ENCODE data around the gene RPH3AL. TPM values are rescaled to one million over a fixed set of nuclear protein-coding genes. Genes with fewer than 3 reads are reported as not detected.

Gene RPH3AL
- total RNA-seq, 1 donor from 2014 or later, result 40.5 TPM

DNA sequence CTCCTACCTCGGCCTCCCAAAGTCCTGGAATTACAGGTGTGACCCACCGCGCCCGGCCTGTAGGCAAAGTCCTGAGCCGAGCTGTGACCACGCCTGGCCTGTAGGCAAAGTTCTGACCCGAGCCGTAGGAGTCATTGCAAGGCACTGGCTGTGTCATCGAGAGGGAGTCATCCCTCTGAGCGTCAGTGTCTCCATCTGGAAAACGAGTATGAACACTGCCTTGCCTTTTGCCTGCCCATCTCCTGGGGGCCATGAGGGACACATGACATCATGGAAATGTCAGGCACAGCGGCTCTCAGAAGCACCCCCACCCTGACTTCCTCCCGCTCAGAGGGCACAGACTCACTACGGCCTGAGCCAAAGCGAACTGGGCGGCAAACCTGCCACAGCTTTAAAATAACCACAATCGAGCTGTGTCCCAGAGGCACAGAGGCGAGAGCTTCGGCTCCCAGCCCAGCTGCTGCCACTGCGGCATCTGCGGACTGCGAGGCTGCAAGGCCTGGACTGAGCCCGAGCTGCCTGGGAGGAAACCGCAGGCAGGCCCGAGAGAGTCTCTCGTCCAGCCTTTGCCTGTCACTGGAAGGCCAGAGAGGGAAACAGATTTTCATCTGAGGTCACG is 50.8 kb downstream of the RPH3AL start:
- DNase-seq (ENCODE audit: low read depth), result no peak

DNA sequence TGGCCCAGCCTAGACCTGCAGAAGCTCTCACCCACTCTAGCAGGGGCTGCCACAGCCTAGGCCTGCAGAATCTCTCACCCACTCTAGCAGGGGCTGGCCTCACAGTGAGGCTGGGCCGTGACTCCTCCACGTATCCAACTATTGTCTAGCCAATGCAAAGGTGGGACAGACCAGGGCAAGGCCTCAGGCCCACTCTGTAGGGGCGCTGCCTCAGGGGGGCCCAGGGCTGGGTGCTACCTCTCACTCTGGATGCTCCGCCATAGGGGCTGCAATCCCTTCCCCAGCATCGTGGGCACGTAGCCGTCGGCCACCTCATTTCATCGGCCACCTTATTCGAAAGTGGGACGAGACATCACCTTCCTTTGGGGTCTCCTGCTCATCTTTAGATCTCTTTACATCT is 51.7 kb downstream of the RPH3AL start:
- no peak for DNase-seq (ENCODE audit: low read depth)

DNA sequence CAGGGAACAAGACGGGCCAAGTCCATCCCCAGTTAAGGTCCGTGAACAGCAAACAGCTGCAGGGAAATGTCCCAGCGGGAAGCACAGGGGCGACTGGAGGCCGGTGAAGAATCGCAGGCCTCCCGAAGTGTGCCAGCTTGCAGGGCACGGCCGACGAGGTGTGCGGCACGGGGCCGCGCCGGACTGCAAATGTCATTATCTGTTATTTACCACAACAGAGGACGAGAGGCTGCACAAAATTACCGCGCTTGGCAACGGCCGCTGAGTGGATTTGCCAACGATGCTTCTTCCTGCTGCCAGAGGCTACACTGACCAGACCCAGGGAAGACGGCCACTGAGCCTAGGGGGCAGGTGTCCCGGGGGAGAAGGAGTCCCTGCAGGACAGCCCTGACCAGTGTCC is 53.1 kb downstream of the RPH3AL start:
- DNase-seq (ENCODE audit: low read depth), result no peak

DNA sequence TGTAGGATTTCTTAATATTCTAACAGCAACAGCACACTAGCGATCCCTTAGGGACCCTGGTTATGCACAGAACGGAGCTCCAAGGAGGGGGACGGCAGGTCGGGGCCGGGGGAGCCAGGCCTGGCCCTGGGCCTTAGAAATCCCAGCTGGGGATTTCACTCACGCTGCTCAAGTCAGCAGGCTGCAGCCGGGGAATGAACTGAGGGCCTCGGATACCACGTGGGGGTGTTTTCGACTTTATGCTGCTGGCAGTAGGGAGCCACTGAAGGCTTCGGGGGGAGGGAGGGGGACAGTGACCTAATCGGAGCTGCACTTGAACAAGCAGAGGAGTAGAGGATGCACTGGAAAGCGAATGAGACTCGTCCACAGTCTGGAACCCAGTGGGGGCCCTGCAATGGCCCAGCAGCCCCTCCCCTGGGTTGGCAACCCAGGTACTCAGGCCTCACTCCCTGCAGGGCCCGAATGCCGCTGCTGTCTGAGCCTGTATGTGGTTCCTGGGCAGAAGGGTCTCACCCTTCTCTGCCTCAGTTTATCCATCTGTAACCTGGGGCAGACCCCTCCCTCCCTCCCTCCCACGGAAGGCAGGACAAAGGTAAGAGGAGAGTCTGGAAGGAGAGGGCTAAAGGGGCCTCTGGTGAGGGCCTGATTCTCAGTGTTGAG is 53.7 kb downstream of the RPH3AL start:
- DNase-seq (ENCODE audit: low read depth), result no peak

DNA sequence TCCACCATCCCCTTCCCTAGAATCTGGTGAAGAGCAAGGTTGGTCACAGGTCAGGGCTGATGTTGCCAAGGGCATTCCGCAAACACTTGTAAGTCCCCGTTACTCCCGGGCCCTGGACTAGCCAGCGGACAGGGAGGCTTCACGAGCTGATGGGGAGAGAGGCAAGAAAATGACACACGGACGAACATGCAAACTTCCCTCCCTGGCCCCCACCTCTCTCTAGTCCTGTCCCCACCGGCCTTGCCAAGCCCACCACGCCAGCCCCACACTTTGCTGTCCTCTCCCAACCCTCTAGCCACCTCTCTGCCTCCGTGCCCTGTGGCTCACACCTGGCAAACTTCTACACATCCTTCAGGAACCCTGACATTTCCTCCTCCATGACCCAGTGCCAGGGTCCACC is 54.8 kb downstream of the RPH3AL start:
- DNase-seq (ENCODE audit: low read depth), result no peak

DNA sequence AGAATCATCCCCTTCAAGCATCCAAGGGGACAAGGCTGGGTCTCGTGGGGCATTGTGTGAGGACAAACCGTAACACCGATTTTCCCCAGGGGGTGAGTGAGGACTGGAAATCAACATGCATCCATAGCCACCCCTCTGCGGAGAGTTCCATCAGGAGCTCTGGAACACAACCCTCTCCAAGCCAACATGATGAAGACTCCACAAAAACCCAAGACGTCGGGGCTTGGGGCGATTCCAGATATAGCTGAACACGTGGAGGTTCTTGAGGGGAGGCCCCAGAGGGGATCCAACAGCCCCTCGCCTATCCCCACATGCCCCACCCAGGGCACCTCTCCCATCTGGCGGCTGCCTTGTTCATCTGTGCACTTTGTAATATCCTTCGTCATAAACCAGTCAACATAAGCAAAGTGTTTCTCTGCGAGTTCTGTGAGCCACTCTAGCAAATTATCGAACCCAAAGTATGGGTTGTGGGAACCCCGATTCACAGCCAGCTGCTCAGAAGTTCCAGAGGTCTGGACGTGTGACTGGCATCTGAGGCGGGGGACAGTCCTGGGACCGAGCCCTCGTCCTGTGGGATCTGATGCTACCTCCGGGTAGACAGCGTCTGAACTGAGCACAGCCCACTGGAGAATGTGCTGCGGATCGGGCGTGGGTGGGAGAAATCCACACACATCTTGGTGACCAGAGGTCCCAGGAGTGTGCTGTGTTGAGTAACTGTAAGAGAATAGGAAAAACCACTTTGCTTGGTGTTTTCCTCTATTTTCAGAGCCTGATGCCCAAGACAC is 55.5 kb downstream of the RPH3AL start:
- no peak for DNase-seq (ENCODE audit: low read depth)

DNA sequence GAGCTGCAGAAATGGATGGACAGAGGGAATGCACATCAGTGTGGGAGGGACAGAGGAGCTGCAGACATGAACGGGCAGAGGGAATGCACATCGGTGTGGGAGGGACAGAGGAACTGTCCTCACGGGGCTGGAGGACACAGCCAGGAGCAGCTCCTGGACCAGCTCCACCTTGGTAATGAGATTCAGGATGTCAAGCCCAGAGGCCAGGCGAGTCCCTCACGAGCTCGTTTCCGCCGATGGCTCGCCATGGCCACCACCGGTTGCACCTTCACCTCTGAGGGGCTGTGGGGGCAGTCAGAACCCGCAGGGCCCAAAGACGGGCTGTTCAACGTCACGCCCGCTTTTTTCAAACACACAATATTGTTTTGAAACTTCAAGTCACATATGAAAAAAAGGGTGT is 56.2 kb downstream of the RPH3AL start:
- DNase-seq (ENCODE audit: low read depth), result no peak

DNA sequence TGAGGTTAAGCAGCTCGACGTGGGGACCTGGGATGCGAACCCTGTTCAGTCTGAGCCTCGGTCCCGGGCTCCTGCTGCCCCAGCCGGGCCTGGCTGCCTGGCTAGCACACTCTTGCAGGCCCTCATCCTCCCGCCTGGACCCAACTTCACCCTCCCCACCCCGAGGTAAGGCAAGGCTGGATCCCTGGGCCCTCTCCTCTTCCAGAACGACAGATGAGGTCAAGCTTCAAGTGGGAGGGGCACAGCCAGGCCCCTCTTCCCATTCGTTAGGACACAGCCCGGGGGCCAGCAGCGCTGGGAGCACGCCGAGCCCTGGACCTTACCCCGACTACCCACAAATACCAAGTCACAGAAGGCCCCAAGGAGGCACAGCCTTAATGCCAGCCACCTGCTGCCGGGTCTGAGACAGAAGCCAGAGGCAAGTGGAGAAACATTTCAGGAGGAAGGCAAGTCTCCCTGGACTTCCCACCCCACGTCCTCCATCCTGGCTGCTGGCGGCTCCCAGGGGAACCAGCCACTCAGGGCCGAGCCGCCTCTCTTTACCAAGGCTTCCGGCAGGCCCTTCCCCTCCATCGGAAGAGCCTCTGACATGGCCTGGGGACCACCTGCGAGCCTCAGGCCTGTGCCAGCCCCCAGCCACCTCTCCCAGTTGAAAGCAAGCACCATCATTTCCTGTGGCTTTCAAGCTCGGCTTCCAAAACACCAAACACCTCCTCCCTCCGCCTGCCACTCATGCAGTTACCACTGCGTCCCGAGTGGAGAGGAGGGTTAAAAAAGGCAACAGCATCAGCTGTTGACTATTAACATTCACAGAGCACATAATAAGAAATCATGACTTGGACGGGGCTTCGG is 59.9 kb downstream of the RPH3AL start:
- no peak for DNase-seq (ENCODE audit: low read depth)

DNA sequence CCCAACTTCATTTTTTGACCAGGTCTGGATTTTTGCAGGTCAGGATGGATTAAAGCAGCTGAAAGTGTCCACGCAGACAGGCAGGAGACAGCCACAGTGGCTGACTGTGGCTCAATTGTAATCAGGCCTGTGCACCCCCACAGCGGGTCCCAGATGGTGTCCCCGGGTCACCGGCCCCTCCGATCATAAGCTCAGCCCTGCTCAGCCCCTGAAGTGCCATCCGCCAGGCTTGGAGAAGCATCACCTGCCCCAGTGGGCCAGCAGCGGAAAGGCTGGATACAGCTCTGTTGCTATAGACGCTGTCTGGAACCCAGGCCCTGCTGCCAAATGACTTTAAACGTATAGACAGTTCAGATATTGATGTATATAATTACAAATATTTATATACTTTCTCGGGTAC is 60.6 kb downstream of the RPH3AL start:
- no peak for DNase-seq (ENCODE audit: low read depth)

DNA sequence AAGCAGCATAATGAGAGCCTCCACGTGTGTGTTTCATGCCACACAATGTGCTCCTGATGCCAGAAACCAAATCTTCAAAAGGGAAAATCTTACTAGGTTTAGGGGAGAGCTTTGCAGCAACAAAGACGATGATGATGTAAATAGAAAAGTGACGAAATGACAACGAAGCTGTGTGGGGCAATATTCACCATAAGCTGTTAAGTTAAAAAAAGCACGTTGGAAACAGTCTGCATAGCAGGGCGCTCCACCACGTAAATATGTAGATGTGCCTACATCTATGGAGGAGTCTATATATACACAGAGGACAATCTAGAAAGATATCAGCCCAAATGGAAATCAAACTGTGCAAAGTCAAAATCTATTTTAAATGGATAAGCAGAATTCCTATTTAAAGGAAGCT is 61.0 kb downstream of the RPH3AL start:
- DNase-seq (ENCODE audit: low read depth), result no peak

DNA sequence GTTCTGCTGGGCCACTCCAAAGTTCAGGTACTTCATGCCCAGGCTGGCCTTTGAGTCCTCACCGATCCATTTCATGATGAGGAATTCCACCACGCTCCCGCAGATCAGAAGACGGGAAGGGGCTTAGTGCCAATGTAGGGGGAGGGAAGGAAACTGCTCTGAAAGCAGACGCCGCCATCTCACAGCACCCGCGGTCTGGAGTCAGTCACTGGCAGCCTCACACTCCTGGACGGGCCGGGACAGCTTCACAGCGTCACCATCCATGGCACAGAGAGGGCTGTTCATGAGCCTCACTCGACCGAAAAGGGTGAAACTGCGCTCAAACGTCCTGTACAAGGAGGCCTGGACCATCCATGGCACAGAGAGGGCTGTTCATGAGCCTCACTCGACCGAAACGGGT is 62.0 kb downstream of the RPH3AL start:
- no peak for DNase-seq (ENCODE audit: low read depth)

DNA sequence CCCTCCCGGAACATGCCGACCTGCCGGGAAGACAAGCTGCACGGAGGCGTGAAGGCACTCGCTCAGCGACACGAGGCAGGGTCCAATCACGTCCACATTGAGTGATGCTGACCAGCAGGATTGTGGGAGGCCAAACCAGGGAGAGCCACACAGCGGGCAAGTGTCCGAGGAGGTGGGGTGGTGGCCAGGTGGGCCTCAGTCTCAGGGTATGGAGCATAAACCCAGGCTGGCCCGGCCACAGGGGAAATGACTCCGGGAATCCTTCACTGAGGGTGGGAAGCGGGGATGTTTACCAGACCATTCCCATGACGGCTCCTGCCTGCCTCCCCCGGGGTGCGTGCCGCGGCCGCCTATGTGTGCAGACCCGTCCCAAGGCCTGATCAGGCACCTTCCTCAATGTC is 62.5 kb downstream of the RPH3AL start:
- no peak for DNase-seq (ENCODE audit: low read depth)

DNA sequence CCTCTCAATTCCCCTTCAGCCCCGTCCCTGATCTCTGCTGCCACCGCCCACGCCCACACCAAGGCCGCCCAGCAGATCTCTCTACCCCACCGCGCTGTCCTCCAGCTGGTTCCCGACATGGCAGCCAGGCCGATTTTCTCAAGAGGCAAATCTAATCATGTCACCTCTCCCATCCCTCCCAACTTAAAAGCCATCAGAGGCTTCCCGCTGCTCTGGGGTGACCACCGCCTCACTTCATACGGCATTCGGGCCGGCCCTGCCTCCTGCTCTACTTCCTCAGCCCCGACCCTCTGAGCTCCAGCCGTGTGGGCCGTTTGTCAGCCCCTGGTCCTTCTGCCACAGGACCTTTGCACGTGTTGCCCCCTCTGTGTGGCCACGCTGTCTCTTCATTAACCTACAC is 63.2 kb downstream of the RPH3AL start:
- no peak for DNase-seq (ENCODE audit: low read depth)

DNA sequence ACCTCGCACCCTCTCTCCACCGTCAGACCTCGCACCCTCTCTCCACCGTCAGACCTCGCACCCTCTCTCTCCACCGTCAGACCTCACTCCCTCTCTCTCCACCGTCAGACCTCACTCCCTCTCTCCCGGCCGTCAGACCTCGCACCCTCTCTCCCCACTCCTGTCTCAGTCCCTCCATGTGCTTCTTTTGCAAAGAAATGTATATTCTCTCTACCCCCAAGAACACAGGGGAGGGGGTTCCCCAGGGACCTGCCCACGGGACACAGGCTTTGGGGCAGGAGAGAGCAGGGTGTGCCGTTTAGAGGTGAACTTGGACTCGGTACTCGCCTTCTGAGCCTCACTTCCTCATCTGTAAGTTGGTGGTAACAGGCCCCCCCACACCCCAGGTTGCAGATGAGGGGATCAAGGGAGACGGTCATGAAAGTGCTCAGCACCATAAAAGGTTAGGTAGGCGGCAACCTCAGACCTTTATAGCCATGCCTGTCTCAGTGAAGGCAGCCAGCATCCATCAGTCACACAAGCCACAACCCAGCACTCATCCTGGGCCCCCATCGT is 63.7 kb downstream of the RPH3AL start:
- no peak for DNase-seq (ENCODE audit: low read depth)

DNA sequence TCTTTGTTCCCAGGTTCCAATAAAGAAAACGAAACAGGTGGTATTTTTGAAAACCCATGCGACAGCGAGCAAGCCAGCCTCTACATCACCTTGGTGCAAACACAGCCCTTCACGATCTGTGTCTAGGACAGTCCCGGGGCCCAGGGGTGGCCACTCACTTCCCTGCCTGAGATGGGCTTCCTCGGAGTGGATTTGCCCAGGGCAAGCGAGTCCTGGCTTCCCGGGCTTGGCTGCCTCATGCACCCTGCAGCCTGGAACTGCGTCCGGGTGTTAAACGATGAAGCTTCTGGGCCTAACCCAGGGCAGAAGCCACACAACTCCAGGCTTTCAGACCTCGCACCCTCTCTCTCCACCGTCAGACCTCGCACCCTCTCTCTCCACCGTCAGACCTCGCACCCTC is 66.0 kb downstream of the RPH3AL start:
- no peak for DNase-seq (ENCODE audit: low read depth)

DNA sequence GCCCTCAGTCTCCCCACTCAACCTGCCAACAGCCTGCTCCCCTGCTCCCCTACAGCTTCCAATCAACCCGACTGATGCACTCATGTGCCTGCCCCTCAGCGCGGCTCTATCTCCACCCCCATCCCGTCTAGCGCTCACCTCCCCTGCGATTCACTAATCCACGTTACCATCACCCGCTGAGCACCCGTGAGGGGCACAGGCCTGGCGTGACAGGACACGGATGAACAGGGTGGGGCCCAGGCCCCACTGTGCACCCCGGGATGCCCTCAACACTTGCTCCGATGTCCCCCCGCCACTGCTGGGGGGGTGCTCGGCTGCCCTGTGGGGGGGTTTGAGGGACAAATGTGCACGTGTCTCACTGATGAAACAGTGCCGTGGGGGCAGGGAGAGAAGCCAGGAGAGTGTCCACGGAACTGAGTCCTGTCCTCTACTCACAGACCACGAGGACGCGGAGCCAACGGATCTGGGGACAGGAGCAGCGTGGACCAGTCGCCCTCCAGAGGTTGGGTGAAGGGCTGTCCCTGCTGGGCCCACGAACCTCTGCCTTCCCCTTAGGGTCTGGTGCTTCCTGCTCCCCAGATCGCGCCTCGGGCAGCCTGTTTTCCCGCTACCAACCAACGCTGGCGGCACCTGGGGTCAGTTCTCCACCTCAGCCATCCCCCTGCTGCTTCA is 66.7 kb downstream of the RPH3AL start:
- DNase-seq (ENCODE audit: low read depth), result no peak

DNA sequence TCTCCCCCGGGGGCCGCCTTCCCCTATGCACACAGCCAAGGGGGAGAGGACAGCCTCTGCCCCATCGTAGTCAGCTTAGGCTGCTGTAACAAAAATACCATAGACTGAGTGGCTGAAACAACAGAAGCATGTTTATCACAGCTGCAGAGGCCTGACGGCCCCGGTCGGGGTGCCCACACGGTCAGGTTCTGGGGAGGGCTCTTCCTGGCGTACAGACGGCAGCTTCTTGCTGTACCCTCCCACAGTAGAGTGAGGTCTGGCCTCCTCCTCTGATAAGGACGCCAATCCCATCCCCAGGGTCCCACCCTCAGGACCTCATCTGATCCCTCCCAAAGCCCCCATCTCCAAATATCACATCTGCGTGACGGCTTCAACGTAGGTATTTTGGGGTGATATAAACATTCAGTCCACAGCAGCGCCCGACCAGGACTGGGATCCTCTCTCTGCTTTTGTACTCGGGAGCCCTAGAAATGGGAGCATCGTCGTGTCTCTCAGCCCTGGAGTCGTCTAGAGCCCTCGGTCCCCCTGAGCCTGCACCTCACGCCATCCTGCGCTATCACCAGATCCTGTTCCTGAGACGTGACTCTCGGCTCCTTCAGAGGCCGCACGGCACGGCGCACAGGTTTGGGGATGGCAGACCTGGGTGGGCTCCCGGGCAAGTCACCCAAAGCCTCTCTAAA is 67.8 kb downstream of the RPH3AL start:
- DNase-seq (ENCODE audit: low read depth), result no peak

DNA sequence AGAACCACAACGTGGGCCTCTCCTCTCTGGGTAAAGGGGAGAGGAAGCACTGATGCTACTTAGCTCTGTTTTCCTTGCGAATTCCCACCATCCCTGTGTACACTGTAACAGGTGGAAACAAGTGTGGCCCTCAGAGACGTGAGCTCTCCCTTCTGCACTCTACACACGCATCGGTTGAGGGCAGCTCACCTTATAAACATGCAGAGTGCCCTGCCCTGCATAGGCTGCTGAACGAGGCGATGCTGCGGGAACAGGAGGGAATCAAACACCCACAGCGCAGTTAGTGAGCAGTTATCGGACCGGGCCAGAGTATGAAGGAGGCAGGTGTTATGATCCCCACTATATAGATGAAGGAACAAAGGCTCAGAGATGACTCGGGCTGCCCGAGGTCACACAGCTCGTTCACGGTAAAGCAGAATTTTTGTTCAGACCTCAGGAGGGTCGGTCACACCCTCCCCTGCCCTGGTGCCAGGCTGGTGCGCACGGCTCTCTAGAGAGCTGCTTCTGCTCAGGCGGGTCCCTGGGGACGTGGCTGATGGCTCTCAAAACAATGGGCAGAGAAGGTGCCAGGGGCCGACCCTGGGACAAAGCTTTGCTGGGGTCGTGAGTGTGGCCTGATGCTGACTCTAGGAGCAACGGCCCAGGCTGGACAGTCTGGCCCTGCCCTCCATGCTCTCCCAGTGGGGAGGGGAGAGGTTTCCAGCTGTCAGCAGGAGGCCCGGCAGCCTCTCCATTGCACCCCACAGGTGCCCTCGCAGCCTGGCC is 68.5 kb downstream of the RPH3AL start:
- no peak for DNase-seq (ENCODE audit: low read depth)

DNA sequence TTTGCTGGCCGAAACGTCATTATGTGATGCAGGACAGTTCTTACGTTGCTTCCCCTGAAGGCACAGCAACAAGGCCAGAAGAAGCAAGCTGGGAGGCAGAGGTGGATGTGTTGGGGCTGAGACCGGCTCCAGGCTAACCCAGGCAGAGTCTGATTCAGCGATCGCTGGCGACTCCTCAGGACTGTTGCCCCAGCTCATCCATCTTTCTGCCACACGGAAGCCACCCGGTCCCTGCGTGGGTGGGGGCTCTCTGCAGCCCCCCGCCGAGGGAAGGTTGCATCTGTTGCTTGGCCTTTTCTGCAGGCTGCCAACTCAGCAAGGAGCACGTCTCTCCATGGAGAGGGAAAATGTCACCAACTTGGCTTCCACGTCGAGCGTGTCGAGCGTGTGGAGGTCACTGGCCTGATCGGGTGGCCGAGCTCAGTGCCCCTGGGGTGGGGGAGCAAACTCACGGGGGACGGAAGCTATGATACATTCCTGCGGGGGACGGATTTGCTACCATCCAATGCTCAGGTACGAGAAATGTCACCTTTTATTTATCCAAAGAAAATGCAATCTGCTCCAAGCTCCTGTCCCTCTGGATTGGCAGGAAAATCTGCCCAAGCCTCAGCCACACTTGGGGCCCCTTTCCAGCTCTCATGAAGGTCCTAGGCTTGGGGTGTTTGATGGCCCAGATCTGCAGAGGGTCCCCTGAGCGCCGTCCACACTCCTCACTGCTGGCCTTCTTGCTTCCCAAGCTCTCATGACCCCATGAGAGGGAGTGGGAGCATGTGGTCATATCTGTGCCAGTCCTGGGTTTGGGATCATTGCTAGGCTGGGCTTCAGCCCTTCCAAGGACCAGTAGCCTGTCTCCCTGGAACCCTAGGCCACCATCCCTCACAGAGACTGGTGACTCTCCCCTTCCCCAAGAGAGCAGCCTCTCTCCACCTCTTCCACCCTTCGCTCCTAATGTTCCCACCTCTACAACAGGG is 69.4 kb downstream of the RPH3AL start:
- no peak for DNase-seq (ENCODE audit: low read depth)
